T follicular helper cell (primary cell): Measurements from ENCODE around the gene SLC4A3.

Experiments used
- DNase-seq: peaks from one replicate; pipeline ENCODE4 v3.0.0-alpha.2; 2020; ENCODE audit warnings: low read depth
- total RNA-seq, 2 experiments: gene quantifications; one replicate each; lab custom pipeline; 2026; lab: John Stamatoyannopoulos, UW

The SLC4A3 gene
- 0.06 to 0.13 reads per million in 2 experiments for total RNA-seq

- no peak for DNase-seq
These were observed at the start of gene SLC4A3 for GRCh38 chr2:219627103-219628100. Gene SLC4A3, plus strand, starts transcription at chr2:219627630. Its CDS starts 363 bp downstream, at chr2:219627993.

- no peak for DNase-seq
These were observed 48.4 kb upstream of the SLC4A3 start for GRCh38 chr2:219578811-219579613.

GRCh38 chr2:219581346-219581745, 46.1 kb upstream of the SLC4A3 start:
- no peak for DNase-seq

- DNase-seq, result no peak
These were observed 36.3 kb upstream of the SLC4A3 start for GRCh38 chr2:219591091-219591490.

- DNase-seq, result no peak
These were observed 34.7 kb upstream of the SLC4A3 start for GRCh38 chr2:219592736-219593135.

GRCh38 chr2:219593154-219593553, 34.3 kb upstream of the SLC4A3 start:
- no peak for DNase-seq

- DNase-seq, result no peak
These were observed 32.2 kb upstream of the SLC4A3 start for GRCh38 chr2:219595256-219595655.

GRCh38 chr2:219596954-219597551, 30.4 kb upstream of the SLC4A3 start:
- no peak for DNase-seq

- peak; percentile 80 for DNase-seq
These were observed 29.7 kb upstream of the SLC4A3 start, which contains the start of gene STK11IP for GRCh38 chr2:219597552-219598307. Gene STK11IP, plus strand, starts transcription at chr2:219597857. Its CDS starts 263 bp downstream, at chr2:219598120.

- no peak for DNase-seq
These were observed 28.9 kb upstream of the SLC4A3 start for GRCh38 chr2:219598308-219599078.

GRCh38 chr2:219603771-219604170, 23.7 kb upstream of the SLC4A3 start:
- DNase-seq, result no peak

GRCh38 chr2:219605607-219605954, 21.8 kb upstream of the SLC4A3 start:
- no peak for DNase-seq

- no peak for DNase-seq
These were observed 19.5 kb upstream of the SLC4A3 start for GRCh38 chr2:219607931-219608330.

- no peak for DNase-seq
These were observed 18.9 kb upstream of the SLC4A3 start for GRCh38 chr2:219608399-219608964.

GRCh38 chr2:219609149-219609750, 18.2 kb upstream of the SLC4A3 start:
- DNase-seq, result no peak

GRCh38 chr2:219611306-219611705, 16.1 kb upstream of the SLC4A3 start:
- DNase-seq, result no peak

GRCh38 chr2:219611866-219612576, 15.4 kb upstream of the SLC4A3 start:
- DNase-seq, result no peak

- no peak for DNase-seq
These were observed 14.7 kb upstream of the SLC4A3 start for GRCh38 chr2:219612577-219613286.
